HEK293 (cell line): ENCODE results near the gene CCP110.

Experiments
- CTCF ChIP-seq: fragments of 450-650 bp; formaldehyde crosslinking; IDR thresholded peaks from 2 replicates; pipeline ENCODE4 v1.5.1; 2016; ENCODE audit warnings: missing biosample characterization, missing genetic modification characterization
- ELK4 ChIP-seq: IDR thresholded peaks from 2 replicates; pipeline ENCODE4 v1.6.1; 2011; ENCODE audit warnings: mild to moderate bottlenecking, low read depth, low read length, borderline replicate concordance
- KLF10 ChIP-seq: fragments of 450-650 bp; IDR thresholded peaks from 2 replicates; pipeline ENCODE4 v1.5.1; 2018; ENCODE audit warnings: missing biosample characterization, mild to moderate bottlenecking, missing genetic modification characterization
- SETDB1 ChIP-seq: IDR thresholded peaks from one replicate; pipeline ENCODE4 v1.6.1; 2017; ENCODE audit warnings: mild to moderate bottlenecking, low read length, moderate library complexity, mixed read lengths; ENCODE audit not compliant: insufficient read length
- SP2 ChIP-seq: fragments of 450-650 bp; formaldehyde crosslinking; IDR thresholded peaks from 2 replicates; pipeline ENCODE4 v1.5.1; 2016; ENCODE audit warnings: missing biosample characterization, missing genetic modification characterization
- YY1 ChIP-seq: fragments of 450-650 bp; formaldehyde crosslinking; IDR thresholded peaks from 2 replicates; pipeline ENCODE4 v1.5.1; 2018; ENCODE audit warnings: missing biosample characterization, missing genetic modification characterization
- ZFP69B ChIP-seq: fragments of 450-650 bp; formaldehyde crosslinking; IDR thresholded peaks from 2 replicates; pipeline ENCODE4 v1.5.1; 2016; ENCODE audit warnings: missing biosample characterization, missing genetic modification characterization
- ZNF133 ChIP-seq: fragments of 450-650 bp; formaldehyde crosslinking; IDR thresholded peaks from 2 replicates; pipeline ENCODE4 v1.5.1; 2016; ENCODE audit warnings: missing biosample characterization, missing genetic modification characterization
- ZNF221 ChIP-seq: fragments of 450-650 bp; formaldehyde crosslinking; IDR thresholded peaks from 2 replicates; pipeline ENCODE4 v1.5.1; 2017; ENCODE audit warnings: missing biosample characterization, missing genetic modification characterization, borderline replicate concordance
- ZNF23 ChIP-seq: fragments of 450-650 bp; formaldehyde crosslinking; IDR thresholded peaks from 2 replicates; pipeline ENCODE4 v1.5.1; 2016; ENCODE audit warnings: missing biosample characterization, missing genetic modification characterization, borderline replicate concordance
- ZNF362 ChIP-seq: fragments of 450-650 bp; formaldehyde crosslinking; IDR thresholded peaks from 2 replicates; pipeline ENCODE4 v1.5.1; 2016; ENCODE audit warnings: missing biosample characterization, missing genetic modification characterization
- ZNF670 ChIP-seq: fragments of 450-650 bp; formaldehyde crosslinking; IDR thresholded peaks from 2 replicates; pipeline ENCODE4 v1.5.1; 2016; ENCODE audit warnings: missing biosample characterization, missing genetic modification characterization, low read depth
- ZNF701 ChIP-seq: fragments of 450-650 bp; formaldehyde crosslinking; IDR thresholded peaks from 2 replicates; pipeline ENCODE4 v1.5.1; 2016; ENCODE audit warnings: missing biosample characterization, missing genetic modification characterization

- TF ChIP-seq ZNF23 (tag by site-specific recombination) (no peak), KLF10 (tag by site-specific recombination) (no peak), ZNF701 (no peak), ZNF133 (tag by site-specific recombination) (no peak), CTCF (tag by site-specific recombination) (no peak), YY1 (tag by site-specific recombination) (no peak), SETDB1 (no peak), SP2 (tag by site-specific recombination) (no peak), ELK4 (no peak), ZNF670 (no peak), ZNF221 (tag by site-specific recombination) (no peak), ZNF362 (tag by site-specific recombination) (no peak), ZFP69B (tag by site-specific recombination) (no peak)
Measured at GRCh38 chr16:19527161-19527560, 3.4 kb downstream of the CCP110 start.
